ENCODE data around the gene MYMK.

MYMK gene

GRCh38 chr9:133557581-133557980 lies 32.8 kb upstream of the MYMK start:
- DNase-seq: no peak

DNA sequence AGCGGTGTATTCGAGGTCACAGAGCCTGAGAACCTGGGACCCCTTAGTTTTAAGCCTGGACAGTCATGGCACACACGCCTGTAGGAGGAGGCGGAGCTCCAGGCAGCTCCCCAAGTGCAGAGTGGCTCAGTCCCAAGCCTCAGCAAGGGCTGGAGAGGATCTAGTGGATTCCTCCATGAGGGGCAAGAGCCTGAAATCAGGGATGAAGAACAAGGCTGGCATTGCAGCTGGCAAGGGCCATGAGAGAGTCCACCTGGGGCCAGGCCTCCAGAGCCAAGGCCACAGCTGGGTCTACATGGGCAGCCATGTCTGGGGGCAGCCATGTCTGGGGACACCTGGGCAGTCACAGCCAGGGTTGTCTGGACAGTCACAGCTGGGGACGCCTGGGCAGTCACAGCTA lies 31.6 kb upstream of the MYMK start:
- DNase-seq: no peak

DNA sequence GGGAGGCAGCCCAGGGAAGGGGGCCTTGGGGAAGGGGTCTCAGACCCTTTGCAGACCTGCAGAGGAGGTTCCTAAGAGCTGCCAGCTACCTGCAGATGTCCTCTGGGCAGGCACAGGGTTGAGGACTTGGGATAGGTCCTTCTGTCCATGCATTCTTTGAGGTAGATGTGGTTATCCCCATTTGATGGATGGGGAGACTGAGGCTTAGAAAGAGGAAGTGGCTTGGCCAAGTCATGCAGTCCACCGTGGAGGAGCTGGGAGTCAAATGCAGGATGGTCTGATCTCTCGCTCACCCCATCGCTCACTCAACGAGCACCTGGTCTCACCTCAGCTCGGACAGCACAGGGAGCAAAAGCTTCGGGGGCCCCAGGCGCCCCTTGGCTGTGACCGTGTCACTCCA lies 30.0 kb upstream of the MYMK start:
- no peak for DNase-seq

DNA sequence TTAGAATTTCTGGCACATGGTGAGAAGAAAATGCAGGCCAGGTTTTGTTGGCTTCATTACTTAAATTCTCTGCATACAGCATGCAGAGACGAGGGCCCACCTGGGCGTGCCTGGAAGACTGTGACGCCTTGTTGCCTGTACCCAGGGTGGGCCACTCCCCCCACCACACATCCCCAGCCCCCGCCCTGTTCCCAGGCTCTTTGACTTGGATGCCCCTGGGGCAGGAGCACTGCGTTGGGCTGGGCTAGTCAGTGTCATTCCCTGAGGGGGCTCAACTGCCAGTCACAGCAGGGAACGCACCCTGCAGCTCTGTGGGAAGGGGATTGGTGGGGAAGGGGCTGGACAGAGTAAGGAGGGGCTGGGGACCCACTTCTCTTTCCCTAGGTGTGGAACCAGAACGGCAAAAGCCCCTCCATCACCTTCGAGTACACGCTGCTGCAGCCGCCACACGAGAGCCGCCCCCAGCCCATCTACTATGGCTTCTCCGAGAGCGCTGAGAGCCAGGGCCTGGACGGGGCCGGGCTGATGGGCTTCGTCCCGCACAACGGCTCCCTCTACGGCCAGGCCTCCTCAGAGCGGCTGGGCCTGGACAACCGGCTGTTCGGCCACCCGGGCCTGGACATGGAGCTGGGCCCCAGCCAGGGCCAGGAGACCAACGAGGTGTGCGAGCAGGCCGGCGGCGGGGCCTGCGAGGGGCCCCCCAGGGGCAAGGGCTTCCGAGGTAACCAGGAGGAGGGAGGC lies 29.4 kb upstream of the MYMK start:
- no peak for DNase-seq

GRCh38 chr9:133553123-133553522 lies 28.4 kb upstream of the MYMK start:
- no peak for DNase-seq

- DNase-seq: no peak
These were observed 27.5 kb upstream of the MYMK start for GRCh38 chr9:133552236-133552635.

GRCh38 chr9:133551446-133551845 lies 26.7 kb upstream of the MYMK start:
- no peak for DNase-seq

- DNase-seq: no peak
These were observed 22.4 kb upstream of the MYMK start for GRCh38 chr9:133547116-133547515.

DNA sequence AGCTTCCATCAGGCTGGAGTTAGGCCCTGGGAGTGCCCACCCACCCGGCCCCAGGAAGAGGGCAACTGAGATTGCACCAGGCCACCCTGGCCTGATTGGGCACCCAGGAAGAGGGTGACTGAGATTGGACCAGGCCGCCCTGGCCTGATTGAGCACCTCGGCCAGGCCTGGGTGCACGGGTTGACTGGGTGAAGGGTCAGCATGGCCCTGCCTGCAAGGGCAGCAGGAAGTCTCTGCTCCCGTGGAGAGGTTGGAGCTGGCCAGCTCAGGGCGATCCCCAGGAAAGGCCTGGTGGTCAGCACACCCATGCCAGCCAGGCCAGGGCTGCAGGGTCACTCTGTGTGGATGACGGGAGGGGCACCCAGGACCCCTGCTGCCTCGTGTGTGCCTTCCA lies 21.5 kb upstream of the MYMK start:
- no peak for DNase-seq

GRCh38 chr9:133545494-133546286 lies 20.9 kb upstream of the MYMK start:
- DNase-seq: no peak

DNA sequence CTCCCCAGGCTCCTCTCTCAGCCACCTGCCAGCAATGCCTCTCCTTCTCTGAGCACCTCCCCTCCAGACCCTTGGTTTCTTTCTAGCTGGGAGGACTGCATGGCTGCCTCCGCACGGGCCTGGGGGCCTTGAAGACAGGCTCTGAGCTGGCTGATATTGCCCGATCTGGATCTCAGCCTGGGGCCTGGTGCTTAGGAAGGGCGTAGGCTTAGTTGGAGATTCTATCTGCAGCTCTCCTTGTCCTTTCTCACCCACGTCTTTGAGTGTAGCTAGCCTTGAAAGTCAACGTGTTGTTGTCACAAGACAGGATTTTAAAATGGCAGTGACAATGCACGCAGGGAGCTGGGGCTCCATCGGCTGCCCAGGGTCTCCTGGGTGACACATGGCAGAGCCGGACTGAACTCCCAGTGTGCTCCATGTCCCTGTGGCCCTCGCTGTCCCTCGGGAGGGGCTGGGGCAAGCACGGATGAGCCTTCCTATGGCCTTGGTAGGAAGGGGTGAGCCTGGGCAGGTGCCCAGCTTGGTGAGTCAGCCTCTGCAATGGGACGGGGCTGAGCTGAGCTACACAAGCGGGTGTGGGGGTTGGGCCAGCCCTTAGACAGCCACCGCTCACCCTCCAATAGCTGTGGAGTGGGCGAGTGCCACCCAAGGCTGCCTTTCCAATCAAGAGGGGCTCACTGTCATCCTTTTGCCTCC lies 19.2 kb upstream of the MYMK start:
- no peak for DNase-seq

DNA sequence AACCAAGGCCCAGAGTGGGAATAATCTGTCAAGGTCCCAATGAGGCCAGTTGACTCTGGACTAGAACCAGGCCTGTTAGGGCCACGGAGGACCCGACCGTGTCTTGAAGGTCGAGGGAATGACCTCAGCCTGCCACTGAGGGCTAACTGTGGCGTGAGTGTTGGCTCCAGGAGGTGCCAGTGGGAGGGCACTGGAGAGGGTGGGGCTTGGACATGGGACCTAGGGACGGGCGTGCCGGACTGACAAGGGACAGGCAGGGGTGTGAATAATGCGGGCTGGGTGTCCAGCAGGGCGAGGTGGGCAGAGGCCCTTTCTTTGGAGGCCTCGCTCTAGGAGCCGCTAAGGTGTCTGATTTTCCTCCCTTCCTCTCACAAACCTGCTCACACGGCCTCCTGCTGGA lies 17.2 kb upstream of the MYMK start:
- no peak for DNase-seq

GRCh38 chr9:133540698-133541025 lies 15.9 kb upstream of the MYMK start:
- DNase-seq: no peak

DNA sequence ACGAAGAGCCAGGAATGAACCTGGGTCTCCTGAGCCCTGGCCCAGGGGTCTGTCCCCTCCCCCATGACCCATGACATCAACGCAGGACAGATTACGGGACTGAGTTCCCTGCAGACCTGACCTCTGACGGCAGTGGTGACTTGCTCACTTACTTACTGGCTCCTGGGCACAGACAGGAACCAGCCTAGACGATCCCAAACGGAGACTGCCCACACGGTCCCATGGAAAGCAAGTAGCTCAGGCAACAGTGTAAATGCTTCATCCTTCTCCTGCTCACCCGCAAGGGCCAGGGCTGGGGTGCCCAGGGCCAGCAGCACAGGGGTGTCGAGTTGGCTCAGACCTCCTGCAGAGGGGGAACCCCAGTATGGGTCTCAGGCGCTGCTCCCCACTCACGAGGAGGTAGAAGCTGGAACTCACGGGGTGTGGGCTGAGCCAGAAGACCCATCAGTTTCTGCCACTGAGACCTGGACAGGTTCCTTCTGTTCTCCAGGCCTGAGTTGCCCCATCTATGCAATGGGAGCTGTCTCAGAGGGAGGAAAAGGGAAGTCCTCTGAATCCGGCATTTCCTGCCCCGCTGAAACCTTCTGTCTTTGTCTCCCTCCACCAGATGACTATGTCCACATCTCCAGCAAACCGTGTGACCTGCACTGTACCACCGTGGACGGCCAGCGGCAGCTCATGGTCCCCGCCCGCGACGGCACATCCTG lies 15.4 kb upstream of the MYMK start:
- no peak for DNase-seq

DNA sequence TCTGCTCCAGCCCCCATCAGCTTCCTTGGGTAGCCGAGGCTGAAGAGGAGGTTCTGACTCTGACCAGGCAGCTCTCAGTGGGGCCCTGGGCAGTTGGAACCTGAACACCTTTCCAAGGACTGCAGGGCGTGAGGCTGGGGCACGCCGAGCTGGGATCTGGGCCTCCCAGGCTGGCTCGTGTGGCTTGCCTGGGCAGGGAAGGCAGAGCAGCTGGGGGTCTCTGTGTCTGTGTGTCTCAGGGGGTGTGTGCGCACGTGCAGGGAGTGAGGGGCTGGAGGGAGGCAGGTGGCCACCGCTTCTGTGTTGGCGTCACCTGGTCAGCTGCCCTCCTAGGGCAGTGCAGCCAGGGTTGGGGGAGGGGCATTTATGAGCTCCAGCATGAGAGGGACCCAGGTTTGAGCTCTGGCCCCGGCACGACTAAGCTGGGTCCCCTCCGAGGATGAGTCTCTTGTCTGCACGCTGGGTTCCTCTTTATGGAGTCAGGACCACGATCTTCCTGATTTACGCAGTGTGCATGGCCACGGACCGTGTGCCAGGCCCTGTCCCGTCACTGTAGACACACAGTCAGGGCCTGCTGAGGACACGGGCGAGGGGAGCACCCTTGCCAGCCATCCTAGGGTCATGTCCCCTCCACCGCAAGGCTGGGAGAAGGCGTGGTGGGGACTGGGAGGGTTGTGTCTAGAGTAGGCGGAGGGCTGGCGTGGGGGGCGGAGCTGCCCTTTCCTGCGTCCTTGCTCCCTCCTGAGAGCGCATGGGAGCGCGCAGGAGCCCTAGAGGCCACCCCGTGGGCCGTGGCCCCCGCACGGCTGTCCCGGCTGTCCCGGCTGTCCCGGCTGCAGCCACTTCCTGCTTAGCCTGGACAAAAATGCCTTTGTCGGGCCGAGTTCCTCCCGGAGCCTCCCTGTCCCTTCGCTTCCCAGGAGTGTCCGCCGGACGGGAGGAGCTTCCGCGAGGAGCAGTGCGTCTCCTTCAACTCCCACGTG lies 14.4 kb upstream of the MYMK start:
- DNase-seq: no peak

DNA sequence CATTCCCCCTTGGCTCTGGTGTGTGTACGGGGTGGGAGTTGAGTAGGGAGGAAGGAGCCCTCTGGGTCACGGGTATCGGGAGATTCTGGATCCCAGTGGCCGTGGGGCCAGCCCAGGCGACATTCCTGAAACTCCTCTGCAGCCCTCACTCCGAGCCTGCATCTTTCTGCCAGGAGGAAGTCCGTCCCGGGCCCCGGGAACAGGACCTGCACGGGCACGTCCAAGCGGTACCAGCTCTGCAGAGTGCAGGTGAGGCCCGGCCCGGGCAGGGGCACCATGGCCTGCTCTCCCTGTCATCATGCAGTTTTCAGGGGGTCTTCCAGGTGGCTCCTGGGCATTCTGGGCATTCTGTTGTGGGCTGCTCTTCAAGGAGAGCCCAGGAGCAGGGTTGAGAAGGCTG lies 13.4 kb upstream of the MYMK start:
- DNase-seq: no peak

DNA sequence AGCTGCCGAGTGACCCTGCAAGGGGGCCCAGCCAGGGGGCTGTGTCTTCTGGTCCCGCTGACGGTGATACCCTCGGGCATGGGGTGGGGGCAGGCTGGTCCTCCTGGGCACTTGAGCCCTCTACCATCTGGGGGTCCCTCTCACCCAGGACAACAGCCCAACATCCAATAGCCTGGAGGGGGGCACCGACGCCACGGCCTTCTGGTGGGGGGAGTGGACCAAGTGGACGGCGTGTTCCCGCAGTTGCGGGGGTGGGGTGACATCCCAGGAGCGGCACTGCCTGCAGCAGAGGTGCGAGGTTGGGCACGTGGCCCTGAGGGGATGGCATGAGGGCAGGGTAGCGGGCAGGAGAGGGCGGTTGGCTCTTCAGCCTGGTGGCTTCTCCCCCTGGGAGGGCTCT lies 12.5 kb upstream of the MYMK start:
- no peak for DNase-seq

DNA sequence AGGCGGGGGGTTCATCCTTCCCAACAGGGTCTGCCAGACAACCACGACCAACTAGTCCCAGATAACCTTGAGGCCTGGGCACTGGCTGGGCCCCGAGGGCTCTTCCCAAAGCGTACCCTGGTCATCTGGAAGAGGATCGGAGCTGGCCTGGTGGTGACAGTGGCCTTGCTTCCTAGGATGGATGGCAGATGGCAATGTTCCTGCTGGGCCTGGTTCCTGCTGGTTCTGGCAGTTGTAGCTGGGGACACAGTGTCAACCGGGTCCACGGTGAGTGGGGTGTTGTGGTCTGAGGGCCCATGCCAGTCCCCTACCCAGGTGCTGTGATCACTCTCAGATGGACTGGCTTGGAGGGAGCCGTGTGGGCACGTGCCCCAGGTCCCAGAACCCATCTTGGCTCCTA lies 11.8 kb upstream of the MYMK start:
- no peak for DNase-seq

DNA sequence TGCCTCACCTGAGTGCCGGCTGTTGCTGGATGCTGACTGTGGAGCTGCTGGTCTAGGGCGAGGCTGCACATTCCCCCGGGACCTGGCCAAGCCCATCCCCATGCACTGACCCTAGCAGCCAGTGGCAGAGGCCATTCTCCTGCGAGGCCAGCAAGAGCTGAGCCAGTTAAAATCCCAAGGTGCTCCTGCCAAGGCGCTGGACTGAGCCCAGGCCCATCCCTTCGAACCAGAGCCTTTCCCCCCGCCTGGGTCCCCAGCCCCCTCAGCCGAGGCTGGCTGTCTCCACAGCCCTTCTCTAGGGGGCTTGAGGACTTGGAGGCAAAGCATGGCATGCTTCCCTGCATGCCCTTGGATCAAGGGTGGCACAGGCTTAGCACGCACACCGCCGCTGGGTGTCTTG lies 11.3 kb upstream of the MYMK start:
- no peak for DNase-seq

DNA sequence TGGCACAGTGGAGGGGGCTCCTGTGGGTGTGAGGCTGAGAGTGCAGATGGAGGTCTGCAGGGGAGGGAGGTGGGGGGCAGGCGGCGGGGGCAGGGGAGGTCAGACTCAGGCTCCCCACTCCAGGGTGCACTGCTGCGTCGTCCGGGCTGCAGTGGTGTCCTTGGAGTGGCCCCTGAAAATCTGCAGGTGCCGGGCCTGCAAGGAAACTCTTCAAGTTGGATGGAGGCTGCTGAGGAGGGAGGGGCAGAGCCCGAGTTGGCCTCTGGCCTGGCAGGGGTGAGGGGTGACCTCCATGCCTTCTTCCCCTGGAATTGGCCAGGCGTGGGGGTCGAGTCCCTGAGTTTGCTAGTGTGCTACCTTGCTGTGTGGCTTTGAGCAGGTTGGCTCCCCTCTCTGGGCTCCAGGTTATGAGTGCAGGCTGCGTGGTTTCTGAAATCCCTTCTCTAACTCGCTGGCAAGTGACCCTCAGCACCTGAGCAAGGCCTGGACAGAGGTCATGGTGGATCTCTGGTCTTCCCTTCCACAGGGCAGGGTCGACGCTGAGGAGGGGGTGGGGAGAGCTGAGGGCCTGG lies 10.6 kb upstream of the MYMK start:
- no peak for DNase-seq

DNA sequence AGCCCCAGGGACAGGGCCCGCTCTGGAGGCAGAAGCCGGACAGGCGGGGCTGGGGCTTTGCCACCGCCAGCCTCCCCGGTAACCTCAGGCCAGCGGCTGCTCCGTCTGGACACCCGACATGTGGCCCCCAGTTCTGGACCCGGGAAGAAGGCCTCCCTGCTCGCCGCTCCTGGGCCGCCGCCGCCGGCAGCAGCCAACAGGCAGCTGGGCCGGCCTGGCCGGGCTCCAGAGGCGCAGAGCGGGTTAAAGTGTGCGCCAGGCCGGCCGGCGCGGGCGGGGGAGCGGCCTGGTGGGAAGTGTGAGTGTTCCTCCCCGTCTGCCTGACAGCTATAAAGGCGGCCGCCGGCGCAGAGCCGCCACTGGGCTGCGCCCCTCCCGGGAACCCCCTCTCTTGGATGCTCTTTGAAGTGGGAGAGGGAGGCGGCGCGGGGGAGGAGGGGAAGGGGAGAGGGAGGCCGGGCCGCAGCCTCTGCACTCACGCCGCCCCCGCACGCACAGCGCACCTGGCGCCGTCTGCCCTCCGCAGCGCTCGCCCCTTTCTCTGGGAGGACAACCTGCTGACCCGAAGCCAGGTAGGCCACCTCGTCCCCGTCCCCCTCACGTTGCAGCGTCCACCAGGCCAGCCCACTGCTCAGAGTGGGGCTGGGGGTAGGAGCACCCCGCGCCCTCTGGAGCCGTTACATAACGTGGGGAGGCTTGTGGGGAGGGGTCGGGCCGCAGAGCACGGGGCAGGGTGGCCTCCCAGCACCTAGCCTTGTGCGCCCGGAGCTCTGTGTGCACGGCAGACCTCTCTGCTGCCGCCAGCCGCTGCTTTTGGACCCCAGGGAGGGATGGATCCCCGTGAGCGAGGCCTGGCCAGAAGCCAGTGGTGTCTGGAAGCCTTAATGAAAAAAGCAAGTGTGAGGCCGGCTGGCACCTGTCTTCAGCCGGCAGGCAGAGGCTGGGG lies 9.9 kb upstream of the MYMK start, which contains the start of gene ADAMTSL2:
TSS of gene ADAMTSL2 (plus strand) at position 359 of the 946 bp plus-strand sequence. CDS start 2,009 bp downstream, outside the sequence.
- DNase-seq: peak; percentile 40
